Fibroblast of lung (primary cell): ENCODE measurements around the gene ZNF317. TPM values are rescaled to one million over a fixed set of nuclear protein-coding genes. Genes with fewer than 3 reads are reported as not detected.

Experiments used
- DNase-seq, 2 donors: peaks; one replicate each; pipeline versions ENCODE4 v3.0.0 to v3.0.0-alpha.2; 2010; ENCODE audit warnings: low read depth in 2 of 2
- H2AFZ ChIP-seq: 2 replicates; pipeline ENCODE4 v1.5.1; 2012; ENCODE audit warnings: low read length, control low read depth, inconsistent platforms
- H3K27ac ChIP-seq: 2 replicates; pipeline ENCODE4 v1.5.1; 2011; ENCODE audit warnings: low read length, control low read depth; ENCODE audit not compliant: insufficient read depth
- H3K27me3 ChIP-seq: 2 replicates; pipeline ENCODE4 v1.5.1; 2011; ENCODE audit warnings: mild to moderate bottlenecking, low read length; ENCODE audit not compliant: control insufficient read depth, insufficient read depth
- H3K36me3 ChIP-seq: 2 replicates; pipeline ENCODE4 v1.5.1; 2011; ENCODE audit warnings: low read length; ENCODE audit not compliant: control insufficient read depth, insufficient read depth
- H3K4me1 ChIP-seq: 2 replicates; pipeline ENCODE4 v1.5.1; 2011; ENCODE audit warnings: low read length; ENCODE audit not compliant: control insufficient read depth, insufficient read depth; ENCODE audit errors: extremely low read depth
- H3K4me2 ChIP-seq: 2 replicates; pipeline ENCODE4 v1.5.1; 2011; ENCODE audit warnings: low read length, control low read depth; ENCODE audit not compliant: insufficient read depth; ENCODE audit errors: extremely low read depth
- H3K4me3 ChIP-seq, 4 experiments: fragments of 200-600 bp in 1 of 4; sonication (generic) in 1 of 4; replicated peaks in 1 of 4; 2 replicates each; pipeline ENCODE4 v1.5.1; 2011 to 2016; ENCODE audit warnings: low read length in 4 of 4, low read depth in 3 of 4, mild to moderate bottlenecking in 3 of 4, control low read depth in 2 of 4, inconsistent platforms in 1 of 4, mixed read lengths in 1 of 4; ENCODE audit not compliant: insufficient read depth in 1 of 4; ENCODE audit errors: control extremely low read depth in 1 of 4
- H3K79me2 ChIP-seq: 2 replicates; pipeline ENCODE4 v1.5.1; 2012; ENCODE audit warnings: mild to moderate bottlenecking, low read length, inconsistent platforms; ENCODE audit not compliant: control insufficient read depth, insufficient read depth
- H3K9ac ChIP-seq: 2 replicates; pipeline ENCODE4 v1.5.1; 2011; ENCODE audit warnings: mild to moderate bottlenecking, low read length, control low read depth; ENCODE audit not compliant: insufficient read depth
- H3K9me3 ChIP-seq: 2 replicates; pipeline ENCODE4 v1.5.1; 2012; ENCODE audit warnings: low read depth, low read length; ENCODE audit not compliant: control insufficient read depth, insufficient read depth
- H4K20me1 ChIP-seq: 2 replicates; pipeline ENCODE4 v1.5.1; 2011; ENCODE audit warnings: low read length; ENCODE audit not compliant: control insufficient read depth, insufficient read depth; ENCODE audit errors: extremely low read depth
- EZH2 ChIP-seq: IDR thresholded peaks from 2 replicates; pipeline ENCODE4 v1.5.1; 2012; ENCODE audit warnings: low read length, control low read depth, mild to moderate bottlenecking; ENCODE audit errors: missing control alignments
- polyA minus RNA-seq: library from RNA; depleted of rRNA, polyadenylated mRNA; stranded (reverse); fragments of >200 nt; gene quantifications from 2 replicates; pipeline ENCODE4 v1.2.3, GENCODE V29; 2011; ENCODE audit warnings: low replicate concordance
- polyA plus RNA-seq, 2 donors: library from polyadenylated mRNA; depleted of rRNA in 1 of 2; stranded (reverse) in 1 of 2; unstranded in 1 of 2; fragments of >200 nt; gene quantifications; 2 replicates each; pipeline ENCODE4 v1.2.1, GENCODE V29; 2011 to 2012; ENCODE audit warnings: missing spikeins in 1 of 2
- total RNA-seq: library from RNA; depleted of rRNA; stranded (reverse); fragments of >200 nt; gene quantifications from 2 replicates; pipeline ENCODE4 v1.2.1, GENCODE V29; 2014
- TF ChIP-seq, protein P1 (sequence below), 2 donors: IDR thresholded peaks in 1 of 2; conservative IDR thresholded peaks in 1 of 2; 1 replicate in 1 of 2; 2 replicates in 1 of 2; pipeline ENCODE4 v1.5.1; 2011 to 2012; ENCODE audit warnings: low read length in 2 of 2, control low read depth in 1 of 2, inconsistent platforms in 1 of 2, low read depth in 1 of 2, mild to moderate bottlenecking in 1 of 2

ZNF317 gene
- total RNA-seq = 13.6 and 17.7 TPM in 2 replicates
- polyA plus RNA-seq = 12.8 and 17.0 TPM in 2 replicates
- 17.1 and 21.3 TPM in 2 replicates for polyA plus RNA-seq (2012)
- polyA minus RNA-seq = 17.9 and 25.3 TPM in 2 replicates

- no peaks in the 10 kb centered on the region for H3K36me3 ChIP-seq
- TF ChIP-seq, protein P1, sequence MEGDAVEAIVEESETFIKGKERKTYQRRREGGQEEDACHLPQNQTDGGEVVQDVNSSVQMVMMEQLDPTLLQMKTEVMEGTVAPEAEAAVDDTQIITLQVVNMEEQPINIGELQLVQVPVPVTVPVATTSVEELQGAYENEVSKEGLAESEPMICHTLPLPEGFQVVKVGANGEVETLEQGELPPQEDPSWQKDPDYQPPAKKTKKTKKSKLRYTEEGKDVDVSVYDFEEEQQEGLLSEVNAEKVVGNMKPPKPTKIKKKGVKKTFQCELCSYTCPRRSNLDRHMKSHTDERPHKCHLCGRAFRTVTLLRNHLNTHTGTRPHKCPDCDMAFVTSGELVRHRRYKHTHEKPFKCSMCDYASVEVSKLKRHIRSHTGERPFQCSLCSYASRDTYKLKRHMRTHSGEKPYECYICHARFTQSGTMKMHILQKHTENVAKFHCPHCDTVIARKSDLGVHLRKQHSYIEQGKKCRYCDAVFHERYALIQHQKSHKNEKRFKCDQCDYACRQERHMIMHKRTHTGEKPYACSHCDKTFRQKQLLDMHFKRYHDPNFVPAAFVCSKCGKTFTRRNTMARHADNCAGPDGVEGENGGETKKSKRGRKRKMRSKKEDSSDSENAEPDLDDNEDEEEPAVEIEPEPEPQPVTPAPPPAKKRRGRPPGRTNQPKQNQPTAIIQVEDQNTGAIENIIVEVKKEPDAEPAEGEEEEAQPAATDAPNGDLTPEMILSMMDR (conservative IDR thresholded peaks at IDR 0.05 in 1 of 2, IDR thresholded peaks at IDR 0.05 in 1 of 2; ENCODE audit: low read depth in 1 of 2, low read length in 2 of 2) = no peak
- no peak for TF ChIP-seq EZH2
- peak within 1 kb of the TSS; percentile 90 for H3K4me2 ChIP-seq
- peak within 1 kb of the TSS; percentile 95 for H3K27ac ChIP-seq
- peak within 1 kb of the TSS; percentile 91 for H3K9ac ChIP-seq
- no peaks in the 10 kb centered on the region for H3K9me3 ChIP-seq
- peak within 1 kb of the TSS; percentile 84 to 97 (median 90) for H3K4me3 ChIP-seq
- peak within 1 kb of the TSS; percentile 100 for H2AFZ ChIP-seq
- H3K79me2 ChIP-seq = peaks cover 44% of the 10 kb centered on the region
- no peaks in the 10 kb centered on the region for H3K4me1 ChIP-seq
- H3K27me3 ChIP-seq = no peaks in the 10 kb centered on the region
- H4K20me1 ChIP-seq = no peaks in the 10 kb centered on the region
- peak; percentile 84 to 92 for DNase-seq
These were observed at the start of gene ZNF317 for GRCh38 chr19:9140159-9140874. TSS of gene ZNF317 (plus strand) at chr19:9140397. CDS start at chr19:9156017, 15,620 bp downstream.

GRCh38 chr19:9107375-9107774, 32.8 kb upstream of the ZNF317 start, which contains the start of gene OR7G2:
TSS of gene OR7G2 (minus strand) at chr19:9107475. CDS start at chr19:9103243, 4,232 bp downstream.
- TF ChIP-seq, protein P1 (conservative IDR thresholded peaks at IDR 0.05 in 1 of 2, IDR thresholded peaks at IDR 0.05 in 1 of 2; ENCODE audit: low read depth in 1 of 2, low read length in 2 of 2) = no peak
- TF ChIP-seq EZH2 = no peak

GRCh38 chr19:9109959-9110358, 30.2 kb upstream of the ZNF317 start:
- Histone ChIP-seq H3K27ac (no peak overlapping the region), H3K9me3 (no peaks in the 10 kb centered on the region), H3K36me3 (no peaks in the 10 kb centered on the region), H3K4me1 (no peaks in the 10 kb centered on the region), H3K9ac (no peak overlapping the region), H3K27me3 (no peaks in the 10 kb centered on the region), H3K4me3 (no peak overlapping the region), H3K79me2 (no peaks in the 10 kb centered on the region), H3K4me2 (no peak overlapping the region), H4K20me1 (no peaks in the 10 kb centered on the region), H2AFZ (no peak overlapping the region)
- DNase-seq = no peak
- TF ChIP-seq EZH2 = no peak
- TF ChIP-seq, protein P1 (conservative IDR thresholded peaks at IDR 0.05 in 1 of 2, IDR thresholded peaks at IDR 0.05 in 1 of 2; ENCODE audit: low read depth in 1 of 2, low read length in 2 of 2) = no peak

More at GRCh38 chr19:9107375-9107774, 32.8 kb upstream of the ZNF317 start, which contains the start of gene OR7G2:
- Histone ChIP-seq H2AFZ (no peak within 1 kb of the TSS), H3K79me2 (no peaks in the 10 kb centered on the region), H3K36me3 (no peaks in the 10 kb centered on the region), H3K9me3 (no peaks in the 10 kb centered on the region), H3K4me3 (no peak within 1 kb of the TSS), H3K27me3 (no peaks in the 10 kb centered on the region), H4K20me1 (no peaks in the 10 kb centered on the region), H3K4me2 (no peak within 1 kb of the TSS), H3K9ac (no peak within 1 kb of the TSS), H3K4me1 (no peaks in the 10 kb centered on the region), H3K27ac (no peak within 1 kb of the TSS)
- no peak for DNase-seq
